Activated naive CD4-positive, alpha-beta T cell treated with anti-CD3 and anti-CD28 coated beads for 36 hours (primary cell): ENCODE measurements around the gene ARHGAP15. TPM values are rescaled to one million over a fixed set of nuclear protein-coding genes. Genes with fewer than 3 reads are reported as not detected.
A peak's percentile ranks its signal among the peaks of the same experiment; 100 is the strongest.

ENCODE experiments used
- CTCF ChIA-PET: fragments of 350-600 bp; sonication (Branson Sonifier 250); formaldehyde crosslinking; loops from one replicate; lab custom pipeline; 2021; ENCODE audit warnings: antibody characterized with exemption; lab: Charles Lee
- DNase-seq: peaks from one replicate; pipeline ENCODE4 v3.0.0-alpha.2; 2020
- H3K27ac Mint-ChIP-seq: one replicate; pipeline ENCODE4 v1.8.0; 2021; ENCODE audit warnings: mild to moderate bottlenecking, mixed read lengths
- H3K27me3 Mint-ChIP-seq: one replicate; pipeline ENCODE4 v1.8.0; 2021; ENCODE audit warnings: low read depth, mixed read lengths
- H3K36me3 Mint-ChIP-seq: one replicate; pipeline ENCODE4 v1.8.0; 2021; ENCODE audit warnings: low read depth, mixed read lengths
- H3K4me1 Mint-ChIP-seq: one replicate; pipeline ENCODE4 v1.8.0; 2021; ENCODE audit warnings: low read depth, mixed read lengths
- H3K4me3 Mint-ChIP-seq: one replicate; pipeline ENCODE4 v1.8.0; 2021; ENCODE audit warnings: mild to moderate bottlenecking, moderate library complexity, mixed read lengths
- H3K9me3 Mint-ChIP-seq: one replicate; pipeline ENCODE4 v1.8.0; 2021; ENCODE audit warnings: mixed read lengths
- intact Hi-C: fragments of 100-400 bp; cut with micrococcal nuclease; formaldehyde crosslinking; loops from one replicate; pipeline ENCODE4 v1.15.1; 2023
- total RNA-seq, 2 experiments: library from RNA; stranded (reverse); gene quantifications; one replicate each; pipeline ENCODE4 v1.2.3, GENCODE V29; 2021

Gene ARHGAP15
- total RNA-seq, 2 experiments from 2014 or later, result 85.7 to 90.1 TPM

GRCh38 chr2:143617803-143618415 lies 488.7 kb downstream of the ARHGAP15 start:
- intact Hi-C loops, result no loop called here
- Mint-ChIP-seq H3K27me3 (no peaks in the 10 kb centered on the region), H3K36me3 (peaks cover 16% of the 10 kb centered on the region), H3K27ac (no peak overlapping the region), H3K4me1 (peaks cover 24% of the 10 kb centered on the region), H3K9me3 (no peaks in the 10 kb centered on the region), H3K4me3 (no peak overlapping the region)
- CTCF ChIA-PET, result no interaction called here
- DNase-seq, result no peak

- Mint-ChIP-seq H3K36me3 (peaks cover 45% of the 10 kb centered on the region), H3K27ac (no peak overlapping the region), H3K27me3 (no peaks in the 10 kb centered on the region), H3K4me3 (no peak overlapping the region), H3K4me1 (no peaks in the 10 kb centered on the region), H3K9me3 (no peaks in the 10 kb centered on the region)
- DNase-seq, result no peak
- intact Hi-C loops, result no loop called here
- CTCF ChIA-PET, result no interaction called here
Observed at GRCh38 chr2:143622106-143622505, 492.9 kb downstream of the ARHGAP15 start.

DNA sequence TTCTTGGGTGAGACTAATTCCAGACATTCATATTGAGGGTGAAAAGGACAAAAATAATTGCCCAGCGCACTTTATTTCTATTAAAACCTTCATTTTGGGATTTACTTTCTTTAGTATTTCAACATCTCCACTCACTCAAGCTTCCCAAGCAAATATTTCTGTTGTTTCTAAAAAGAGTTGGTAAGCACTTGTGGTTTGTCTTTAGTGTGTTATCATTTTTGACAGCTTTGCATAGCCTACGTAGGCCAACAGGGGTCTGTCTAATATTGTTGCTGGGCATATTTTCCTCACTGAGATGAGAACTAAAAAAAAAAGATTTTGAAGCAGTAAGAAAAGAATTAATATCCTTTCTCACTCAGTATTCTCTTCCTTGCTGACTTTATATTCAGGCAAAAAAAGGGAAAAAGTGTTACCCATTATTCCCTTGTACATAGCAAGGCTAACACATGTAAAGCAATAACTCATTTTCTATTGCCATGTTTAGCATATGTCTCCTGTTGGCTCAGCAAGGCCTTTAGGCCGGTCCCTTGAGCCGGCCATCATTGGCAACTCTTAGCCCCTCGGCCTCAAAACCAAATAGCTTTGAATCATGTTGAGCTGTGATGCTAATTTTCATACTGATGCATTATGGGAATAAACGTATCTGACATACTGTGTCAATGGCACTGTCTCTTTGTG lies 494.2 kb downstream of the ARHGAP15 start:
- H3K4me1 Mint-ChIP-seq, result no peaks in the 10 kb centered on the region
- DNase-seq, result no peak
- H3K27ac Mint-ChIP-seq, result no peak overlapping the region
- no peaks in the 10 kb centered on the region for H3K27me3 Mint-ChIP-seq
- no peaks in the 10 kb centered on the region for H3K9me3 Mint-ChIP-seq
- intact Hi-C loops, result no loop called here
- no peak overlapping the region for H3K4me3 Mint-ChIP-seq
- CTCF ChIA-PET, result no interaction called here
- H3K36me3 Mint-ChIP-seq, result peaks cover 50% of the 10 kb centered on the region

DNA sequence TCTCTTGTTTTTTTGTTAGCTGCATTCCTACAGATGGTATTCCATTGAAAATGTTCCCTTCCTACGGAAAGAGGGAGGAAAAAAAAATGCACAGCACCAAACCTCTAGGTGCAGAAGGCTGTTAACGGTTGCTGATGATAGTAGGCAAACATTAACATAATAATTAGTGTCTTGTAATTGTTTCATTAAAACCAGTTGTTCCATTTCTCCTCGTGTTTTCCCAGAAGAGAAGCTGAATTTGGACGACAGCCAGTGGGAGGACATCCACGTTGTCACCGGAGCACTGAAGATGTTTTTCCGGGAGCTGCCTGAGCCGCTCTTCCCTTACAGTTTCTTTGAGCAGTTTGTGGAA lies 494.7 kb downstream of the ARHGAP15 start:
- Mint-ChIP-seq H3K4me3 (no peak overlapping the region), H3K9me3 (no peaks in the 10 kb centered on the region), H3K27me3 (no peaks in the 10 kb centered on the region), H3K27ac (no peak overlapping the region), H3K36me3 (peaks cover 55% of the 10 kb centered on the region), H3K4me1 (no peaks in the 10 kb centered on the region)
- no peak for DNase-seq
- intact Hi-C loops, result no loop called here
- CTCF ChIA-PET, result no interaction called here

DNA sequence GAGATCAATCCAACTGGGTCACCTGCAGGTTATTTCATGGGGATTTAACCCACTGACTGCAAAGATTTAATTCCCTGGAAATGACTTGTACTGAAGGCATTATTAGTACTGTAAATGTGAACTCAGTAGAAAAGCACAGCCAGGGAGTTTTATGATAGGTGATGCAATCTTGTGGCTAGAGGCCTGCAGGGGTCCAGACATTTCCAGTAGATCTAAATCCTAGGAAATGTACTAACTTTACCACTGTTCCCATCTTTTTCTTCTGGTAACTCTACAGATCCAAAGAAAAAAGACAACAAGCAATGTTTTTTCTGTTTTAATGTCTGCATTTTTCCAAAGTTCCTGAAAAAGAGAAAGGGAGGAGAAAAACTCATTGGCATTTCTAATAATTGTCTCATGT lies 500.1 kb downstream of the ARHGAP15 start:
- H3K27ac Mint-ChIP-seq, result no peak overlapping the region
- no peak for DNase-seq
- peaks cover 4% of the 10 kb centered on the region for H3K9me3 Mint-ChIP-seq
- H3K36me3 Mint-ChIP-seq, result peaks cover 56% of the 10 kb centered on the region
- H3K4me1 Mint-ChIP-seq, result peaks cover 14% of the 10 kb centered on the region
- no peaks in the 10 kb centered on the region for H3K27me3 Mint-ChIP-seq
- CTCF ChIA-PET, result no interaction called here
- no peak overlapping the region for H3K4me3 Mint-ChIP-seq
- intact Hi-C loops, result no loop called here

DNA sequence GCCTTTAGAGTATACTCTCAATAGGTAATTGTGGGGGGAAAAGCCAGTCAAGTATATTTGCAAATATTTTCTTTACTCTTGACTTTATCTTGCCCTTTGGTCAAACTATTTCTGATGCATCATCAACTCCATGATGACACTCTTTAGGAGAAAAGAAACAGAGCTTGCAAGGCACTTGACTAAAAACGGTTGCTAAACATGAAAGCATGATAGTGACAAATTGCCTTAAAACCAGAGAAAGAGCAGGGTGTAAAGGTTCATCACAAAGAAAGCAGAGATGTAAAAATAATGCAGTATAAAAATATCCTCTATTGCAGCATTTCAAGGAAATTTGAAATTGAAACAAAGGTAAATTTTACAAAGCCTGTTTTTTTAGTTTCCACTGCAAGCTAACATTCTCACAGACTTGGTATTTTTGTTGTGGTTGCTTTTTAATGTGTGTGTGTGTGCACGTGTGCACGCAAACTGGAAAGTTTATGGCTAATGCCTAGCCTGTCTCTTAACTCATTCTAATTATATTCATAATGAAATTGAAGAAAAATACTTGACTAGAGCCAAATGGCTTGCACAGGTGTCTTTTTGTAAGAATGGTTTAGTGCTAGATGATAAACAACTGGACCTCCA lies 503.6 kb downstream of the ARHGAP15 start:
- intact Hi-C loops, result loop anchor here (1.0 kb wide), 1 partner anchor 65 kb away; no protein-coding TSS in a partner anchor
- no peak overlapping the region for H3K4me3 Mint-ChIP-seq
- CTCF ChIA-PET, result interaction anchor here (0.7 kb wide), 1 partner anchor 127 kb away, joined by 3 read pairs; no protein-coding TSS in a partner anchor
- H3K27ac Mint-ChIP-seq, result peak overlapping the region; percentile 2
- H3K27me3 Mint-ChIP-seq, result no peaks in the 10 kb centered on the region
- H3K36me3 Mint-ChIP-seq, result peaks cover 58% of the 10 kb centered on the region
- peaks cover 7% of the 10 kb centered on the region for H3K9me3 Mint-ChIP-seq
- H3K4me1 Mint-ChIP-seq, result peaks cover 14% of the 10 kb centered on the region
- DNase-seq, result no peak

- intact Hi-C loops, result no loop called here
- H3K27ac Mint-ChIP-seq, result no peak overlapping the region
Observed at GRCh38 chr2:143633419-143633818, 504.2 kb downstream of the ARHGAP15 start.

DNA sequence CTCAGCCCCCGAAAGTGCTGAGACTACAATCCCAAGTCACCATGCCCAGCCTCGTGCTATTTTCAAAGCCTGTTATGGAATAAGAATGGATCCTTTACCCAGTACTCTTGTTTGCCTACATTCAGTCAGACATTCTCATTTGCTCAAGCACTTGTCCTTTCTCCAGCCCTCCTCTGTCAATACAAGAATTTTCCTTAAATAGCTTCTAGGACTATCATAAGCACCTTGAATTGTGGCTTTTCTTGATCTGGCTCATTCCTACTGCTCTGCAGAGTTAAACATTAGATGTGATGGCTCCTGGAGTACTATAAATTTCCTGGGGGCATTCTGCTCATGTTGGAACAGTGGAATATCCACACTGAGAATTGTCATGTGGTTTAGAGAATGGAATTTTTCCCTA lies 506.1 kb downstream of the ARHGAP15 start:
- Mint-ChIP-seq H3K27ac (no peak overlapping the region), H3K36me3 (peaks cover 51% of the 10 kb centered on the region), H3K27me3 (no peaks in the 10 kb centered on the region), H3K9me3 (peaks cover 7% of the 10 kb centered on the region), H3K4me3 (no peak overlapping the region), H3K4me1 (peaks cover 14% of the 10 kb centered on the region)
- no peak for DNase-seq
- CTCF ChIA-PET, result interaction anchor here (0.6 kb wide), 1 partner anchor 432 kb away, joined by 3 read pairs; no protein-coding TSS in a partner anchor
- intact Hi-C loops, result no loop called here

More at GRCh38 chr2:143633419-143633818, 504.2 kb downstream of the ARHGAP15 start:
- H3K9me3 Mint-ChIP-seq, result peaks cover 7% of the 10 kb centered on the region
- DNase-seq, result no peak
- no peak overlapping the region for H3K4me3 Mint-ChIP-seq
- CTCF ChIA-PET, result interaction anchor here (0.7 kb wide), 1 partner anchor 127 kb away, joined by 3 read pairs; no protein-coding TSS in a partner anchor
- peaks cover 14% of the 10 kb centered on the region for H3K4me1 Mint-ChIP-seq
- no peaks in the 10 kb centered on the region for H3K27me3 Mint-ChIP-seq
- peaks cover 53% of the 10 kb centered on the region for H3K36me3 Mint-ChIP-seq

GRCh38 chr2:143635936-143636335 lies 506.7 kb downstream of the ARHGAP15 start:
- DNase-seq, result no peak
- Mint-ChIP-seq H3K36me3 (peaks cover 52% of the 10 kb centered on the region), H3K9me3 (peaks cover 7% of the 10 kb centered on the region), H3K27ac (no peak overlapping the region), H3K27me3 (no peaks in the 10 kb centered on the region), H3K4me1 (peaks cover 14% of the 10 kb centered on the region), H3K4me3 (no peak overlapping the region)
- CTCF ChIA-PET, result no interaction called here
- intact Hi-C loops, result no loop called here

DNA sequence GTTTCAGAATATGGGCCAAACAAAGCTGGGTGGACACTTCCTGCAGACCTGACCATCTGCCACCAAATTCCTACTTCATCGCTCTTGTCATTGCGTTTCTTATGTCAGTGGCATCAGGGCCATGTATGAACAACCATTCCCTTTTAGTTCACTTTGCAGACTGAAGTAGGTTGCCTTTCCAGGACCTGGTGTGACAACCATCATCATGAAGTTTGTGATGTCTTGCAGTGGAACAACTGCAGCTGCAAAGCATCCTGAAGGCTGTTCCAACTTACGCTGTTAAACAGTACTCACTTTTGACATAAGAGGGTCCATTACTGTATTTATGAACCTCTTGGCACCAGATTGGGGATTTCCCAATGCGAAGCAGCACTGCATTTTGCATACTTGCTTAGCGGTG lies 511.6 kb downstream of the ARHGAP15 start:
- peaks cover 3% of the 10 kb centered on the region for H3K9me3 Mint-ChIP-seq
- no peak overlapping the region for H3K27ac Mint-ChIP-seq
- intact Hi-C loops, result no loop called here
- DNase-seq, result no peak
- peaks cover 49% of the 10 kb centered on the region for H3K36me3 Mint-ChIP-seq
- no peak overlapping the region for H3K4me3 Mint-ChIP-seq
- no peaks in the 10 kb centered on the region for H3K27me3 Mint-ChIP-seq
- H3K4me1 Mint-ChIP-seq, result no peaks in the 10 kb centered on the region
- CTCF ChIA-PET, result no interaction called here

DNA sequence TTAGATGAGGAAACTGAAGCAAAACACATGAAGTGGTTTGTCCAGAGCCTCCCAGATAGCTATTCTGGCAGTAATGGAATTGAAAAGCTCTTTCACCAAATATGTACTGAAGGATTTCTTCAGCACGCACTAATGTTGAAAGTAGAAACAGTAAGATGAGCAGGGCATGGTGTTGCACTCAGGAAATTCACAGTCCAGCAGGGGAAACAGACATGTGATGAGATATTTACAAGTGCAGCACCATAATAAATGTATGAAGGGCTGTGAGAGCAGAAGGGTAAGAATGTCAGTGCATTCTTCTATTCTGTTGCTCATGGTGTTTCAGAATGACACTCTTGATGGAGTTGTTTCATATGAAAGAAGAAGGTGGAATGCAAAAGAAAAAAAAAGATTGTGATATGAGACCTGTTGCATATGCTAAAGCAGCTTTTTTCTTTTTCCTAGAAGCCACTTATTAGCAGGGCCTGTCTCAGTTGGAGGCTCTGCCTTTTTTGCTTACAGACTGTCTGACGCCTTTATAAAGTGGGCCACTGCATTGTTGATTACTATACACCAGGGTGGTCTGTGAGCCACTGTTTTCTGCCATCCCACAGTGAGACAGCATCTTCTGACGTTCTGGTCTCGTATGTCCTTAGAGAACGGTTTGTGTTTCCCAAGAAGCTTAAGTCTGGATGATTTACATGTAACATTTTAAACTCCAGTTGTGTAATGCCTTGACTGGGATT lies 516.9 kb downstream of the ARHGAP15 start:
- CTCF ChIA-PET, result no interaction called here
- Mint-ChIP-seq H3K27ac (no peak overlapping the region), H3K9me3 (peaks cover 13% of the 10 kb centered on the region), H3K27me3 (no peaks in the 10 kb centered on the region), H3K36me3 (peaks cover 60% of the 10 kb centered on the region), H3K4me3 (no peak overlapping the region), H3K4me1 (no peaks in the 10 kb centered on the region)
- intact Hi-C loops, result no loop called here
- DNase-seq, result no peak

- CTCF ChIA-PET, result no interaction called here
- no peak overlapping the region for H3K27ac Mint-ChIP-seq
- DNase-seq, result no peak
- intact Hi-C loops, result no loop called here
- no peak overlapping the region for H3K4me3 Mint-ChIP-seq
- peaks cover 62% of the 10 kb centered on the region for H3K36me3 Mint-ChIP-seq
- no peaks in the 10 kb centered on the region for H3K27me3 Mint-ChIP-seq
- H3K9me3 Mint-ChIP-seq, result peaks cover 28% of the 10 kb centered on the region
- H3K4me1 Mint-ChIP-seq, result peaks cover 2% of the 10 kb centered on the region
Observed at GRCh38 chr2:143649226-143649740, 520.1 kb downstream of the ARHGAP15 start.
